K562 (cell line): Measurements from ENCODE around the gene SLC8A1.

ENCODE experiments used
- ATF3 ChIP-seq, 2 experiments: fragments of 450-650 bp in 1 of 2; sonication (generic) in 1 of 2; formaldehyde crosslinking in 1 of 2; IDR thresholded peaks in 1 of 2; conservative IDR thresholded peaks in 1 of 2; 2 replicates each; pipeline versions ENCODE4 v1.6.1 to v1.8.1; 2016 to 2023; ENCODE audit warnings: mild to moderate bottlenecking in 2 of 2, moderate library complexity in 2 of 2, inconsistent platforms in 1 of 2, missing genetic modification reagents in 1 of 2
- POLR2A ChIP-seq: fragments of 450-650 bp; conservative IDR thresholded peaks from 2 replicates; pipeline ENCODE4 v1.6.1; 2016
- SRSF7 ChIP-seq: fragments of 200-400 bp; formaldehyde crosslinking; optimal IDR thresholded peaks from 2 replicates; pipeline ENCODE3; 2017; ENCODE audit warnings: mild to moderate bottlenecking, low read depth, low read length

GRCh38 chr2:40209761-40210160, 242.1 kb downstream of the SLC8A1 start:
- no peak for TF ChIP-seq SRSF7
- TF ChIP-seq POLR2A = no peak
- TF ChIP-seq ATF3 (IDR thresholded peaks at IDR 0.05) = no peak
- no peak for TF ChIP-seq ATF3 (CRISPR knock-in tag; conservative IDR thresholded peaks at IDR 0.05)
